ENCODE measurements around the gene AKNAD1.

DNA sequence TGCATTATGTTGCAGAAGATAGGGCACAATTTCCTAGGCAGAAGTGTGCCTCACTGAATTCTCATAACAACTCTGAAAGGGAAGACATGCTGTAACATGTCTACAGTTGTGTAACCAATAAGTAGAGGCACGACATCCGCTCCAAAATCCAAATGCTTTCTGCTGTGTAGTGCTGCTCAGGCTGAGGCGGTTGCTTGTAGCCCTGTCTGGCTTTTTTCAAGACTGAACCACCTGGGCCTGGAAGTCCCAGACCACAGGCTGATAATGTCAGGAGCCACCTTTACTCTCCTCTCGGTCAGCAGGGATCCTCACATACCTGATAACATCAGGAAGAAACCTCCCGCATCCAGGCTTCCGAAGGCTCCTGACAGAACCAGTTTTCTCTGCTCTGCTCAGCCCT, 10.9 kb downstream of the AKNAD1 start:
- TF ChIP-seq CTCF (tag by site-specific recombination; IDR thresholded peaks at IDR 0.05) (no peak), PRDM4 (tag by site-specific recombination; IDR thresholded peaks at IDR 0.05) (no peak), ZBTB8A (tag by site-specific recombination; IDR thresholded peaks at IDR 0.05) (no peak), ZNF404 (tag by site-specific recombination; IDR thresholded peaks at IDR 0.05) (no peak), TRIM28 (IDR thresholded peaks at IDR 0.05; ENCODE audit: borderline replicate concordance, low read length) (no peak), ZBTB20 (tag by site-specific recombination; IDR thresholded peaks at IDR 0.05) (no peak), TCF7L2 (IDR thresholded peaks at IDR 0.05; ENCODE audit: borderline replicate concordance, low read depth, low read length) (no peak)
